Fibroblast of lung (primary cell): Measurements from ENCODE around the gene RTN4RL1. TPM values are rescaled to one million over a fixed set of nuclear protein-coding genes. Genes with fewer than 3 reads are reported as not detected.

ENCODE experiments used
- DNase-seq, 2 donors: peaks; one replicate each; pipeline versions ENCODE4 v3.0.0 to v3.0.0-alpha.2; 2010; ENCODE audit warnings: low read depth in 2 of 2
- H2AFZ ChIP-seq: 2 replicates; pipeline ENCODE4 v1.5.1; 2012; ENCODE audit warnings: low read length, control low read depth, inconsistent platforms
- H3K27ac ChIP-seq: 2 replicates; pipeline ENCODE4 v1.5.1; 2011; ENCODE audit warnings: low read length, control low read depth; ENCODE audit not compliant: insufficient read depth
- H3K27me3 ChIP-seq: 2 replicates; pipeline ENCODE4 v1.5.1; 2011; ENCODE audit warnings: mild to moderate bottlenecking, low read length; ENCODE audit not compliant: control insufficient read depth, insufficient read depth
- H3K36me3 ChIP-seq: 2 replicates; pipeline ENCODE4 v1.5.1; 2011; ENCODE audit warnings: low read length; ENCODE audit not compliant: control insufficient read depth, insufficient read depth
- H3K4me1 ChIP-seq: 2 replicates; pipeline ENCODE4 v1.5.1; 2011; ENCODE audit warnings: low read length; ENCODE audit not compliant: control insufficient read depth, insufficient read depth; ENCODE audit errors: extremely low read depth
- H3K4me2 ChIP-seq: 2 replicates; pipeline ENCODE4 v1.5.1; 2011; ENCODE audit warnings: low read length, control low read depth; ENCODE audit not compliant: insufficient read depth; ENCODE audit errors: extremely low read depth
- H3K4me3 ChIP-seq, 4 experiments: fragments of 200-600 bp in 1 of 4; sonication (generic) in 1 of 4; replicated peaks in 1 of 4; 2 replicates each; pipeline ENCODE4 v1.5.1; 2011 to 2016; ENCODE audit warnings: low read length in 4 of 4, low read depth in 3 of 4, mild to moderate bottlenecking in 3 of 4, control low read depth in 2 of 4, inconsistent platforms in 1 of 4, mixed read lengths in 1 of 4; ENCODE audit not compliant: insufficient read depth in 1 of 4; ENCODE audit errors: control extremely low read depth in 1 of 4
- H3K79me2 ChIP-seq: 2 replicates; pipeline ENCODE4 v1.5.1; 2012; ENCODE audit warnings: mild to moderate bottlenecking, low read length, inconsistent platforms; ENCODE audit not compliant: control insufficient read depth, insufficient read depth
- H3K9ac ChIP-seq: 2 replicates; pipeline ENCODE4 v1.5.1; 2011; ENCODE audit warnings: mild to moderate bottlenecking, low read length, control low read depth; ENCODE audit not compliant: insufficient read depth
- H3K9me3 ChIP-seq: 2 replicates; pipeline ENCODE4 v1.5.1; 2012; ENCODE audit warnings: low read depth, low read length; ENCODE audit not compliant: control insufficient read depth, insufficient read depth
- H4K20me1 ChIP-seq: 2 replicates; pipeline ENCODE4 v1.5.1; 2011; ENCODE audit warnings: low read length; ENCODE audit not compliant: control insufficient read depth, insufficient read depth; ENCODE audit errors: extremely low read depth
- CTCF ChIP-seq, 2 donors: IDR thresholded peaks in 1 of 2; conservative IDR thresholded peaks in 1 of 2; 1 replicate in 1 of 2; 2 replicates in 1 of 2; pipeline ENCODE4 v1.5.1; 2011 to 2012; ENCODE audit warnings: low read length in 2 of 2, control low read depth in 1 of 2, inconsistent platforms in 1 of 2, low read depth in 1 of 2, mild to moderate bottlenecking in 1 of 2
- EZH2 ChIP-seq: IDR thresholded peaks from 2 replicates; pipeline ENCODE4 v1.5.1; 2012; ENCODE audit warnings: low read length, control low read depth, mild to moderate bottlenecking; ENCODE audit errors: missing control alignments
- polyA plus RNA-seq, 2 donors: library from polyadenylated mRNA; depleted of rRNA in 1 of 2; stranded (reverse) in 1 of 2; unstranded in 1 of 2; fragments of >200 nt; gene quantifications; 2 replicates each; pipeline ENCODE4 v1.2.1, GENCODE V29; 2011 to 2012; ENCODE audit warnings: missing spikeins in 1 of 2
- total RNA-seq: library from RNA; depleted of rRNA; stranded (reverse); fragments of >200 nt; gene quantifications from 2 replicates; pipeline ENCODE4 v1.2.1, GENCODE V29; 2014

Gene RTN4RL1
- total and polyA plus RNA-seq, 2 donors (not counting 1 experiment from before 2014, with no cell fraction given) = 0.39 to 0.83 TPM

- Histone ChIP-seq H3K9ac (no peak overlapping the region), H3K27me3 (no peaks in the 10 kb centered on the region), H3K4me3 (no peak overlapping the region), H3K79me2 (peaks cover 15% of the 10 kb centered on the region), H3K27ac (no peak overlapping the region), H3K36me3 (peaks cover 9% of the 10 kb centered on the region), H3K4me2 (no peak overlapping the region), H2AFZ (no peak overlapping the region), H3K9me3 (no peaks in the 10 kb centered on the region), H4K20me1 (no peaks in the 10 kb centered on the region), H3K4me1 (peaks cover 21% of the 10 kb centered on the region)
- TF ChIP-seq EZH2 (no peak), CTCF (conservative IDR thresholded peaks at IDR 0.05 in 1 of 2, IDR thresholded peaks at IDR 0.05 in 1 of 2; ENCODE audit: low read depth in 1 of 2, low read length in 2 of 2) (no peak)
- DNase-seq = no peak
Measured at GRCh38 chr17:2044263-2044894, 19.2 kb upstream of the RTN4RL1 start.

GRCh38 chr17:2043785-2044184 lies 18.7 kb upstream of the RTN4RL1 start:
- Histone ChIP-seq H3K4me1 (peaks cover 16% of the 10 kb centered on the region), H3K4me3 (peak overlapping the region in 1 of 4 experiments; percentile 17), H3K9ac (no peak overlapping the region), H3K79me2 (peaks cover 15% of the 10 kb centered on the region), H2AFZ (no peak overlapping the region), H3K36me3 (peaks cover 9% of the 10 kb centered on the region), H3K4me2 (no peak overlapping the region), H3K9me3 (no peaks in the 10 kb centered on the region), H3K27me3 (no peaks in the 10 kb centered on the region), H3K27ac (peak overlapping the region; percentile 92), H4K20me1 (no peaks in the 10 kb centered on the region)
- TF ChIP-seq CTCF (conservative IDR thresholded peaks at IDR 0.05 in 1 of 2, IDR thresholded peaks at IDR 0.05 in 1 of 2; ENCODE audit: low read depth in 1 of 2, low read length in 2 of 2) = no peak
- no peak for TF ChIP-seq EZH2
- DNase-seq = peak; percentile 57 to 82

GRCh38 chr17:2042933-2043332 lies 17.8 kb upstream of the RTN4RL1 start:
- H3K4me1 ChIP-seq = peaks cover 16% of the 10 kb centered on the region
- no peak for DNase-seq
- no peaks in the 10 kb centered on the region for H3K27me3 ChIP-seq
- peak overlapping the region; percentile 77 to 89 (median 80) for H3K4me3 ChIP-seq
- no peak overlapping the region for H3K9ac ChIP-seq
- no peak for TF ChIP-seq CTCF (conservative IDR thresholded peaks at IDR 0.05 in 1 of 2, IDR thresholded peaks at IDR 0.05 in 1 of 2; ENCODE audit: low read depth in 1 of 2, low read length in 2 of 2)
- TF ChIP-seq EZH2 = no peak
- peak overlapping the region; percentile 92 for H3K27ac ChIP-seq
- H4K20me1 ChIP-seq = no peaks in the 10 kb centered on the region
- H3K4me2 ChIP-seq = peak overlapping the region; percentile 97
- no peak overlapping the region for H2AFZ ChIP-seq
- H3K9me3 ChIP-seq = no peaks in the 10 kb centered on the region
- peaks cover 9% of the 10 kb centered on the region for H3K36me3 ChIP-seq
- peaks cover 15% of the 10 kb centered on the region for H3K79me2 ChIP-seq
